ENCODE data around the gene SPNS3. TPM values are rescaled to one million over a fixed set of nuclear protein-coding genes. Genes with fewer than 3 reads are reported as not detected.

SPNS3 gene
- polyA plus RNA-seq, 1 of the 3 experiments (the other 2 are of a cell fraction): 0.05 TPM

DNA sequence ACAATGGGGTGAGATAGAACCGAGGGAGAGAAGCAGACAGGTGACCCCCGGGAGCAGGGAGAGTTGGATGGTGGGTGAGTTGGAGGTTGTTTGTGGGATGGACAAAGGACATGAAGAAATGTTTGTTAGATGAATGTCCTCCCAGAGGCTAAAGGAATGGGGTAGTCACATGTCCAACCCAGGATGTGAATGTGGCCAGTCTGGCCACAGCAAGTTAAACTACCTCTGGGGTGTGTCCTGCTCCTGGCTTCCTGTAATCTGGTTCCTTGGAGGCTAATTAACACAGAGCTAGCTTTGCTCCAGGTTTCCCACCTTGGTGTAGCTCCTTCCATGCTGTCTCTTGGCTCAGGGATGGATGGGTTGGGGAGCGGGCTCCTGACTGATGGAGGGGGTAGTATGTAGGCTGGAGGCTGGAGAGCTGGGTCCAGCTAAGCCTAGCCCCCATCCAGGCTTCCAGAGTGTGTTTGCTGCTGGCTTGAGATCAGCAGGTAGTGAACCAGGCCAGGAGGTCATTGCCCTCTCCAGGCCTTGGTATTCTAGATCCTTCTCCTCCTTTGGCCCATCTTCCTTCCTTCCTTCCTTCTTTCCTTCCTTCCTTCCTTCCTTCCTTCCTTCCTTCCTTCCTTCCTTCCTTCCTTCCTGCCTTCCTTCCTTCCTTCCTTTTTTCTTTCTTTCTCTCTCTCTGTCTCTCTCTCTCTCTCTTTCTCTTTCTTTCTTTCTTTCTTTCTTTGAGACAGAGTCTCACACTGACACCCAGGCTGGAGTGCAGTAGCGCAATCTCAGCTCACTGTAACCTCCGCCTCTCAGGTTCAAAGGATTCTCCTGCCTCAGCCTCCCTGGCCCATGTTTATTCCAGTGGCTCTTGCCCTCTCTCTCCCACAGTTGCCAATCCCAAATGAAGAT, 39.3 kb upstream of the SPNS3 start:
- WGBS (ENCODE audit: low lambda C conversion rate): 95% methylated on average over 5 of the region's 5 CpGs
- no peak overlapping the region for H3K9ac ChIP-seq
- POLR2A ChIA-PET: no interaction called here

DNA sequence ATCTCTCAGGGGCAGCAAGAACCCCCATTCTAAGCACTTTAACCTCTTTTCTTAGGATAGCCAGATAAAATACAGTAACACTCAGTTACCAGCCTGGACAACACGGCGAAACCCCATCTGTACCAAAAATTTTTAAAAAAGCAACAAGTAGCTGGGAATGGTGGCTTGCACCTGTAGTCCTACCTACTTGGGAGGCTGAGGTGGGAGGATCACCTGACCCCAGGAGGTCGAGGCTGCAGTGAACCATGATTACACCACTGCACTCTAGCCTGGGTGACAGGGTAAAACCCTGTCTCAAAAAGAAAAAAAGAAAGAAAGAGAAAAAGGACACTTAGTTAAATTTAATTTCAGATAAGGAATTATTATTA, 38.6 kb upstream of the SPNS3 start:
- POLR2A ChIA-PET: no interaction called here
- no peaks in the 10 kb centered on the region for H3K9me3 ChIP-seq
- H3K4me3 ChIP-seq (ENCODE audit: low read depth in 2 of 2, low read length in 1 of 2): no peak overlapping the region
- H3K4me2 ChIP-seq: no peak overlapping the region
- no peaks in the 10 kb centered on the region for H3K36me3 ChIP-seq (replicated peaks in 1 of 2; ENCODE audit: control insufficient read depth in 1 of 2, insufficient read depth in 2 of 2, low read length in 1 of 2)
- H3K27ac ChIP-seq (ENCODE audit: low read depth in 2 of 2, low read length in 1 of 2): no peak overlapping the region
- no peaks in the 10 kb centered on the region for H4K20me1 ChIP-seq (ENCODE audit: insufficient read depth)
- no peaks in the 10 kb centered on the region for H3F3A ChIP-seq (replicated peaks; ENCODE audit: insufficient read depth)
- no peaks in the 10 kb centered on the region for H3K4me1 ChIP-seq (ENCODE audit: control insufficient read depth in 1 of 2, insufficient read depth in 2 of 2, low read depth in 1 of 2, low read length in 1 of 2)
- TF ChIP-seq, protein P1, sequence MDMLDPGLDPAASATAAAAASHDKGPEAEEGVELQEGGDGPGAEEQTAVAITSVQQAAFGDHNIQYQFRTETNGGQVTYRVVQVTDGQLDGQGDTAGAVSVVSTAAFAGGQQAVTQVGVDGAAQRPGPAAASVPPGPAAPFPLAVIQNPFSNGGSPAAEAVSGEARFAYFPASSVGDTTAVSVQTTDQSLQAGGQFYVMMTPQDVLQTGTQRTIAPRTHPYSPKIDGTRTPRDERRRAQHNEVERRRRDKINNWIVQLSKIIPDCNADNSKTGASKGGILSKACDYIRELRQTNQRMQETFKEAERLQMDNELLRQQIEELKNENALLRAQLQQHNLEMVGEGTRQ (IDR thresholded peaks at IDR 0.05; ENCODE audit: borderline replicate concordance, low read depth, low read length): no peak
- TF ChIP-seq JUND (IDR thresholded peaks at IDR 0.05) (no peak), RFX5 (IDR thresholded peaks at IDR 0.05; ENCODE audit: low read length) (no peak), FOSL2 (IDR thresholded peaks at IDR 0.05; ENCODE audit: borderline replicate concordance, low read depth) (no peak), NRF1 (IDR thresholded peaks at IDR 0.05; ENCODE audit: low read depth, low read length) (no peak), TCF12 (IDR thresholded peaks at IDR 0.05) (no peak), FOXM1 (IDR thresholded peaks at IDR 0.05; ENCODE audit: low read depth) (no peak), ELF1 (IDR thresholded peaks at IDR 0.05) (no peak), FOXJ3 (CRISPR knock-in tag; IDR thresholded peaks at IDR 0.05) (no peak)
- TF ChIP-seq, protein P2, sequence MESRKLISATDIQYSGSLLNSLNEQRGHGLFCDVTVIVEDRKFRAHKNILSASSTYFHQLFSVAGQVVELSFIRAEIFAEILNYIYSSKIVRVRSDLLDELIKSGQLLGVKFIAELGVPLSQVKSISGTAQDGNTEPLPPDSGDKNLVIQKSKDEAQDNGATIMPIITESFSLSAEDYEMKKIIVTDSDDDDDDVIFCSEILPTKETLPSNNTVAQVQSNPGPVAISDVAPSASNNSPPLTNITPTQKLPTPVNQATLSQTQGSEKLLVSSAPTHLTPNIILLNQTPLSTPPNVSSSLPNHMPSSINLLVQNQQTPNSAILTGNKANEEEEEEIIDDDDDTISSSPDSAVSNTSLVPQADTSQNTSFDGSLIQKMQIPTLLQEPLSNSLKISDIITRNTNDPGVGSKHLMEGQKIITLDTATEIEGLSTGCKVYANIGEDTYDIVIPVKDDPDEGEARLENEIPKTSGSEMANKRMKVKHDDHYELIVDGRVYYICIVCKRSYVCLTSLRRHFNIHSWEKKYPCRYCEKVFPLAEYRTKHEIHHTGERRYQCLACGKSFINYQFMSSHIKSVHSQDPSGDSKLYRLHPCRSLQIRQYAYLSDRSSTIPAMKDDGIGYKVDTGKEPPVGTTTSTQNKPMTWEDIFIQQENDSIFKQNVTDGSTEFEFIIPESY (IDR thresholded peaks at IDR 0.05; ENCODE audit: borderline replicate concordance, low read depth): no peak
- TF ChIP-seq, protein P3, sequence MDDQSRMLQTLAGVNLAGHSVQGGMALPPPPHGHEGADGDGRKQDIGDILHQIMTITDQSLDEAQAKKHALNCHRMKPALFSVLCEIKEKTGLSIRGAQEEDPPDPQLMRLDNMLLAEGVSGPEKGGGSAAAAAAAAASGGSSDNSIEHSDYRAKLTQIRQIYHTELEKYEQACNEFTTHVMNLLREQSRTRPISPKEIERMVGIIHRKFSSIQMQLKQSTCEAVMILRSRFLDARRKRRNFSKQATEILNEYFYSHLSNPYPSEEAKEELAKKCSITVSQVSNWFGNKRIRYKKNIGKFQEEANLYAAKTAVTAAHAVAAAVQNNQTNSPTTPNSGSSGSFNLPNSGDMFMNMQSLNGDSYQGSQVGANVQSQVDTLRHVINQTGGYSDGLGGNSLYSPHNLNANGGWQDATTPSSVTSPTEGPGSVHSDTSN (IDR thresholded peaks at IDR 0.05): no peak
- no peak overlapping the region for H2AFZ ChIP-seq (ENCODE audit: low read depth)
- CTCF ChIA-PET: interaction anchor here (0.7 kb wide), 1 partner anchor 143 kb away, joined by 3 read pairs; no protein-coding TSS in a partner anchor
- no peaks in the 10 kb centered on the region for H3K79me2 ChIP-seq (ENCODE audit: insufficient read depth)
- 74% methylated on average over 3 of the region's 3 CpGs for WGBS (ENCODE audit: low lambda C conversion rate)
- H3K9me2 ChIP-seq: no peaks in the 10 kb centered on the region
- DNase-seq: no peak
- H3K27me3 ChIP-seq (ENCODE audit: insufficient read depth): no peaks in the 10 kb centered on the region
- no peak overlapping the region for H3K9ac ChIP-seq

More for the DNA sequence above, 39.3 kb upstream of the SPNS3 start:
- no peak overlapping the region for H2AFZ ChIP-seq (ENCODE audit: low read depth)
- no peaks in the 10 kb centered on the region for H3K4me1 ChIP-seq (ENCODE audit: control insufficient read depth in 1 of 2, insufficient read depth in 2 of 2, low read depth in 1 of 2, low read length in 1 of 2)
- no peaks in the 10 kb centered on the region for H3F3A ChIP-seq (replicated peaks; ENCODE audit: insufficient read depth)
- H4K20me1 ChIP-seq (ENCODE audit: insufficient read depth): no peaks in the 10 kb centered on the region
- H3K9me3 ChIP-seq: no peaks in the 10 kb centered on the region
- H3K27ac ChIP-seq (ENCODE audit: low read depth in 2 of 2, low read length in 1 of 2): no peak overlapping the region
- H3K36me3 ChIP-seq (replicated peaks in 1 of 2; ENCODE audit: control insufficient read depth in 1 of 2, insufficient read depth in 2 of 2, low read length in 1 of 2): no peaks in the 10 kb centered on the region
- no peak overlapping the region for H3K4me3 ChIP-seq (ENCODE audit: low read depth in 2 of 2, low read length in 1 of 2)
- CTCF ChIA-PET: interaction anchor here (0.7 to 1.4 kb wide), 5 partner anchors 8 to 179 kb away, joined by 3 to 5 read pairs (median 3); no protein-coding TSS in a partner anchor
- no peak for TF ChIP-seq POLR2AphosphoS5 (IDR thresholded peaks at IDR 0.05; ENCODE audit: low read depth, low read length)
- TF ChIP-seq, protein P4, sequence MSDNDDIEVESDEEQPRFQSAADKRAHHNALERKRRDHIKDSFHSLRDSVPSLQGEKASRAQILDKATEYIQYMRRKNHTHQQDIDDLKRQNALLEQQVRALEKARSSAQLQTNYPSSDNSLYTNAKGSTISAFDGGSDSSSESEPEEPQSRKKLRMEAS (IDR thresholded peaks at IDR 0.05; ENCODE audit: low read depth): no peak
- TF ChIP-seq, protein P3 (IDR thresholded peaks at IDR 0.05): no peak
- TF ChIP-seq RFX5 (IDR thresholded peaks at IDR 0.05; ENCODE audit: low read length): no peak
- TF ChIP-seq, protein P5, sequence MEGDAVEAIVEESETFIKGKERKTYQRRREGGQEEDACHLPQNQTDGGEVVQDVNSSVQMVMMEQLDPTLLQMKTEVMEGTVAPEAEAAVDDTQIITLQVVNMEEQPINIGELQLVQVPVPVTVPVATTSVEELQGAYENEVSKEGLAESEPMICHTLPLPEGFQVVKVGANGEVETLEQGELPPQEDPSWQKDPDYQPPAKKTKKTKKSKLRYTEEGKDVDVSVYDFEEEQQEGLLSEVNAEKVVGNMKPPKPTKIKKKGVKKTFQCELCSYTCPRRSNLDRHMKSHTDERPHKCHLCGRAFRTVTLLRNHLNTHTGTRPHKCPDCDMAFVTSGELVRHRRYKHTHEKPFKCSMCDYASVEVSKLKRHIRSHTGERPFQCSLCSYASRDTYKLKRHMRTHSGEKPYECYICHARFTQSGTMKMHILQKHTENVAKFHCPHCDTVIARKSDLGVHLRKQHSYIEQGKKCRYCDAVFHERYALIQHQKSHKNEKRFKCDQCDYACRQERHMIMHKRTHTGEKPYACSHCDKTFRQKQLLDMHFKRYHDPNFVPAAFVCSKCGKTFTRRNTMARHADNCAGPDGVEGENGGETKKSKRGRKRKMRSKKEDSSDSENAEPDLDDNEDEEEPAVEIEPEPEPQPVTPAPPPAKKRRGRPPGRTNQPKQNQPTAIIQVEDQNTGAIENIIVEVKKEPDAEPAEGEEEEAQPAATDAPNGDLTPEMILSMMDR (IDR thresholded peaks at IDR 0.05): no peak
- no peak for TF ChIP-seq JUND (IDR thresholded peaks at IDR 0.05)
- no peak for TF ChIP-seq GABPA (IDR thresholded peaks at IDR 0.05; ENCODE audit: low read depth)
- no peak for TF ChIP-seq SMC3 (IDR thresholded peaks at IDR 0.05; ENCODE audit: low read depth, low read length)
- H3K27me3 ChIP-seq (ENCODE audit: insufficient read depth): no peaks in the 10 kb centered on the region
- H3K9me2 ChIP-seq: no peaks in the 10 kb centered on the region
- no peaks in the 10 kb centered on the region for H3K79me2 ChIP-seq (ENCODE audit: insufficient read depth)
- DNase-seq: no peak
- H3K4me2 ChIP-seq: no peak overlapping the region
